ENCODE results near the gene CRYGD.
"Not testable (repeated sequence)": the region's sequence is repeated elsewhere in the genome, so short reads cannot be mapped to it uniquely, and the experiment has no call there.

CRYGD gene

DNA sequence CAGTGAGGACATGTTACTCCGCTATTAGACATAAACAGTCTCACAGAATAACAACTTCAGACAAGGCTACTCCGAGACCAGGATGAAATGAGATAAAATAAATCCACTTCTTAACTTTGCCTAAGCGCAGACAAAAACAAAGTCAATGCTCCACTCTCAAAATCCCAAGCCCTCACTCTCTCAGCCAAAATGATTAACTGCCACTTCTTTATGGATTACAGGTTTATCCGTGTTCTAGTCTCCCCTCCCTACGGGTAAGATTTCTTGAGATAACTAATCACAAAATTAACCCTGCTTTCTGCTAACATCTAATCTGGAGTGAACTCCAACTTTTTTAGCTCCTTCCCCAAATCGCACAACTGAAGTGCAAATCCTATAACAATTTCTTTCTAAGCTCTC lies 6.4 kb upstream of the CRYGD start:
- DNase-seq, result no peak

DNA sequence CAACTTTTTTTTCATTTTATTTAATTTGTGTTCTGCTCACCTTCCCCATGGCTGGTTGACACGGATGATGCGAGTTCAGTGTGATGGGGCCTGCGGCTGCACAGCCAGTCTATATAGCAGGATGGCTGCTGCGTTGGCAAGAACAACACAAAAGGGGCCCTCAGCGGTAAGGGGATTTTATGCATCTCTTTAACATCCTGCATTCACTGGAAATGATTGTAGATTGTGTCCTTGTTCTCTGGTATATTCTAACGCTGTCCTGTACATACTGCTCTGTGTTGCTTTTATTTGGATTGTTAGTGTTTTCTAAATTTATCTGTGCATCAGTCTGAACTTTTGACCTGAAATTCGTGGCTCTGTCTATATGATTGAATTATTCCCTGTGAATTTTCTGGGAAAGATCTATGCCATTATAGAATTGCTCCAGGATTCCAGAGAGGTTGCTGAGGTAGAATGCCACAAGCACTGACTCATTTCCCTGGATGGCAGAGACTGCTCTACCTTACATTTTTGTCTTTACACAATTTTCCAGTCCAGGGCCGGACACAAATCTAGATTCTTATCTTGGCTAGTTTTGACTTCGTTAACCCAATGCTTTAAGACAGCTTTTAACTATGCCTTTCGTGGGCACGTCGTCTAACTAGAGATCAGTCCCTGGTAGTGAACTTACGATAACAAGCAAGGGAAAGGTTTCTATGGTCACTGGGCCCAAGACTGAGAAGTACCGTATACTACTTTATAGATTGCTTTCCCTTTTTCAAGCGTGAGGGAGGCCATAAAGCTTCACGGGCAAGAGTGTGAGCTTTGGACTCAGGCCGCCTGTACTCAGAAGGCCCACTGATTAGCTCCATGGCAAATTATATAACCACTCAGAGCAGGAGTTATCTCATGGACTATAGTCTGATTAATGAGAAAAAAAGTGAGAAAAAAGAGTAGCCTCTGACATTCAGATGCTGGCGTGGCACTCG lies 5.7 kb upstream of the CRYGD start, which contains the start of gene CRYGC:
Gene CRYGC, minus strand, starts transcription at position 85 of the 968 bp plus-strand sequence. Its CDS starts 36 bp downstream, at position 49.
- no peak for DNase-seq

DNA sequence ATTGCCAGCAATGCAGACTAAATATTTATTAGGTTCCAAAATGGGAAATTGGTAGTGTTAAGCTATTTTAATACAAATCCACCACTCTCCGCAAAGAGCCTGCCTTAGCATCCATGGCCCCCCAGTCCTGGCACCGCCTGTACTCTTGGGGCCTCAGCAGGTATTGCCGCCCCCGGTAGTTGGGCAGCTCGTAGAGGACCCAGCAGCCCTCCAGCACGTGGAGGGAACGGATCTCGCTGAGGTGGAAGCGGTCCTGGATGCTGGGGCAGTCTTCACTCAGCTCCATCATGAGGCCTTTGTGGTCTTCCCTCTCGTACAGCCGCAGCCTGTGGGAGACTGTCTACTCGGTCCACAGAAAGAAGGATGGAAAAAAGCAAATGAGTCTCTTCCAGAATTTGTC lies 3.8 kb upstream of the CRYGD start:
- no peak for DNase-seq

DNA sequence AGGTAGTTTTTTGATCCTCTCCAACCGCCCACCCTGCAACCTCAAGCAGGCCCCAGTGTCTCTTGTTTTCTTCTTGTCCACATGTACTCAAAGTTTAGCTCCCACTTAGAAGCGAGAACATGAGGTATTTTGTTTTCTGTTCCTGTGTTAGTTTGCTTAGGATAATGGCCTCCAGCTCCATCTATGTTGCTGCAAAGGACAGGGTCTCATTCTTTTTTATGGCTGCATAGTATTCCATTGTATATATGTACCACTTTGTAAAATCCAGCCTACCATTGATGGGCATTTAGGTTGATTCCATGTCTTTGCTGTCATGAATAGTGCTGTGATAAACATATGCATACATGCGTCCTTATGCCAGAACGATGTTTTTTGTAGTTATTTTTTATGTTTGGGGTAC lies 2.8 kb upstream of the CRYGD start:
- DNase-seq, result no peak

DNA sequence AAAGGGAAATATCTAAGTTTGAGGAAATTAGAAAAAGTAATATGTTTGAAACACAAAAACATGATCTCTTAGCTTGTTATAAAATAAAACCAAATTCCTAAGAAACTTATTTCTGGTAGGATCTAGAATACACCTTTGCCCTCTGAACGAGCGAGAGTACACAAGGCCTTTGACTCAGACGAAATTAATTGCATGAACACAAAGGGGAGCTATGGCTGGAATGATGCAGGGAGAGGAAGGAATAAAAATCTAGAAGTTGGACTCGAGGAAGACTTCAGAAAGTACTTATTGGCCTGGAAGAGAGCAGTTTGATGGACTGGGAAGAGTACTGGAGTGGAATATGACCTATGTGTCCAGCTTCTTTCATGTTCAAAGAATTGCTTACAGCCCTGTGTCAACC lies 927 bp upstream of the CRYGD start:
- DNase-seq, result no peak

DNA sequence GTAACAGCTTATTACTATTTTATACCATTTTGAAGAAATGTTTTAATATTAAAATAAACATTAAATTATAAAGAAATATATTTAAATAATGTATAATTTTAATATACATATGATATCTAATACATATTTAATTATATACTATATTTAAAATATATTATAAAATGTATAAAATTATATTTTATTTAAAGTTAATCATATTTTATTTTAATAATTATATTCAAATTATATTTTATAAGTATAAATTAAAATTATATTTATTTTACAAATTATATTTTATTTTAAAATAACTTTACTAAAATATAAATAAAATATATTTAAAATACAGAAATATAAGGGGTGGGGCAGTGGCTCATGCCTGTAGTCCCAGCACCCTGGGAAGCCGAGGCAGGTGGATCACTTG lies 2.1 kb downstream of the CRYGD start:
- DNase-seq, result no peak

DNA sequence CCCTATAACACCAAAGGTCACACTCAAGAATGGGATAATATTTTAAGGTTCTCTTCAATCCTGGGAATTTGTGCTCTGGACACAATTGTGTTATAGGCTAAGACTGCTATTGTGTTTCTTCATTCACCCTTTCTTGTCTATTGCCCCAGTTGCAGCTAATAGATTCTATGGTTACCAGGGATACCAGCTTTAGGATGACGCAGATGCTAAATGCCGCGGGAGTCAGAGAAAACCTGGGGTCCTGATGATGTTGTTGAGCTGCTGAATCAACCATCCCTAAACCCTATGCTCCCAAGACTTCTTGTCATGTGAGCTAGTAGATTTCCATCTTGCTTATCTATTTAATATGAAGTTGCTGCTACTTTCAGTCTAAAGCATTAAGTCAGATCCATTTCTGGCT lies 5.4 kb downstream of the CRYGD start:
- DNase-seq, result no peak

DNA sequence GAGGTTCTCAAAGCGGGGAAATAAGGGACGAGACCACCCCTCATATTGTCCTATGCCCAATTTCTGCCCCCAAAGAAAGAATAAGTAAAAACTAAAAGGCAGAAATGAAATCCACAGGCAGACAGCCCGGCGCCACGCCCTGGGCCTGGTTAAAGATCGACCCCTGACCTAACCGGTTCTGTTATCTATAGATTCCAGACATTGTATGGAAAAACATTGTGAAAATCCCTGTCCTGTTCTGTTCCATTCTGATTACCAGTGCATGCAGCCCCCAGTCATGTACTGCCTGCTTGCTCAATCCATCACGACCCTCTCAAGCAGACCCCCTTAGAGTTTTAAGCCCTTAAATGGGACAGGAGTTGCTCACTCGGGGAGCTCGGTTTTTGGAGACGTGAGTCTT lies 6.9 kb downstream of the CRYGD start:
- DNase-seq, result not testable (repeated sequence)

DNA sequence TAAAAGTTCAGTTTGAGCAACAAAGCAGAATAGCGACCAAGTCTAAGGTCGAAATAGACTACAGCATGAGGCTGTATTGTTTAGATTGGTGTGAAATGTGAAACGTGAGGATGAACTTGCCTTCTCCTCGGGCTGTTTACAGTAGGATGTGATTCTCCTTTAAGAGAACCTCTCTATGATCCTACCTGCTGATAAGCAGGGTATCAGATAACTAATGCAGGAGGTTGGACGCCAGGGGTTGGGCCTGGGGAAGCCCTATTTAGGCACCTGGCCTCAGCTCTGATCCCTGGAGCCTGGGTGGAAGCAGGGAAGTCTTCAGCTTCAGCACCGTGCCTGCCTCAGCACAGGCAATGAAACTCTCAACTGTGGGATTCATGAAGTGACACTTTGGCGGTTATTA lies 11.4 kb downstream of the CRYGD start:
- no peak for DNase-seq

DNA sequence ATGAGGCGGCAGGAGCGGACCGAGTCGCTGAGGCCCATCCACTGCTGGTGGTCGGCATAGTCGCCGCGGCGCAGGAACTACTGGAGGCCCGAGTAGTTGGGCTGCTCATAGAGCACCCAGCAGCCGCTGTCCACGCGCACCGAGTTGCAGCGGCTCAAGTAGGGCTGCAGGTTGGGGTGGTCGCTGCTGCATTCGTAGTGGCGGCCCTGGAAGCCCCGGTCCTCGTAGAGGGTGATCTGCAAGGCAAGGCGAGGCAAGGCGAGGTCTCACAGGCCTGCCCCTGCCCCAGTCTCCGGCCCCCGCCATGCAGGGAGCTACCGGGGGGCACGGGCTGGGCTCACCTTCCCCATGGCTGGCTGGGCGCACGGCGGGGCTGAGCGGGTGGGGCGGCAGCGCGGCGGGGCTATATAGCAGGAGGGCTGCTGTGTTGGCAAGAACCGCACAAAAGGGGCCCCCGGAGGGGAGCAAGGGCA lies 12.0 kb downstream of the CRYGD start:
- DNase-seq, result not testable (repeated sequence)

DNA sequence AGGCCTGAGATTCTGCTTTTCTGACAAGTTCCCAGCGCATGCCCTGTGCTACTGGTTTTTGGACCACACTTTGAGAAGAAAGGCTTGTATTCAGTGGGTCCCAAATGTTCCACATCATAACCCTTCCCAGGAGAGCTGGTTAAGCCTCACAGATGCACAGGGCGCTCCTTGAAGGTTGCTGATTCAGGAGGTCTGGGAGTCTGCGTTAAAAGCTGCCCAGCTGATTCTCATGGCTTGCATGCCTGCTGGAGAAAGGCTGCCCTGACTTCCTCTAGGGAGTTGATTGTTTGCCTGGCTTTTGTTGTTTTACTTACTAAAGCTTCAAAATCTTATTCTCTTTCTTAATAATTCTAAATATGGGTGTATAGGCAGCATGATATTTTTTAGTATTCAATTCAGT lies 20.7 kb downstream of the CRYGD start:
- no peak for DNase-seq

DNA sequence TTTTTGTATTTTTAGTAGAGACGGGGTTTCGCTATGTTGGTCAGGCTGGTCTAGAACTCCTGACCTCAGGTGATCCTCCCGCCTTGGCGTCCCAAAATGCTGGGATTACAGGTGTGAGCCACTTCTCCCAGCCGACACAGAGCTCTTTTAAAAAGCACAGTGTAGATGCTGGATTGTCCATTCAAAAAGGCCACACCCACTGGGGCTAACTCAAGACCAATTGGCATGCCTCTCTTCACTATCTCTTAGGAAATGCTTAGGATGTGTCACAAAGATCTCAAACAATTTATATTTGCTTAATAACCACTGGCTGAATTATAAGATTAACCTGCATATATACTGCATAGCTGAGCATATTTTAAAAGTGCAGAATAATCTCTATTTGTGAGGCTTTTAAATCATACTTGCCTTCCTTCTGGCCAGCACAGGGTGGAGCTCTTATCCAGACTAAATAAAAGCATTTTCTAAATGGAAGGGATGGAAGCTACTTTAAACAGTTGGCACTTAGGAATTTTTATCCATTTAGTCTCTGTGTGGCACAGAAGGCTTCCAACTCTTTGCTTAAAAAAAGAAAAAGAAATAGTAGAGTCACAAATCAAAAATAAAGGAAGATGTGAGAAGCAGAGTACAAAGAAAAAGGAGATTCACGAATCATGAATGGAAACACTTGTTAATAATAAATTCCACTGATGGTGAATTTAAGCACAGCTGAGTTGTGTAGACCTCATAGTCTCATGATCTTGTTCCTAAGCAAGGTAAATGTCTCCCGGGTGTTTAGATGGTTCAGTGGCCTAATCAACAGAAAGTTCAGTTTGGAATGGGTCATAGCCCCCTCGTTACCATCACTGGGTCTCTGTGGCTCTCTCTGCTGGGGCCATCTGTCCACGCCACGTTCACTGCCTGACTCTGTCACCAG lies 22.4 kb downstream of the CRYGD start:
- peak in 2 of 56 donors; percentile 2 to 11 for DNase-seq

DNA sequence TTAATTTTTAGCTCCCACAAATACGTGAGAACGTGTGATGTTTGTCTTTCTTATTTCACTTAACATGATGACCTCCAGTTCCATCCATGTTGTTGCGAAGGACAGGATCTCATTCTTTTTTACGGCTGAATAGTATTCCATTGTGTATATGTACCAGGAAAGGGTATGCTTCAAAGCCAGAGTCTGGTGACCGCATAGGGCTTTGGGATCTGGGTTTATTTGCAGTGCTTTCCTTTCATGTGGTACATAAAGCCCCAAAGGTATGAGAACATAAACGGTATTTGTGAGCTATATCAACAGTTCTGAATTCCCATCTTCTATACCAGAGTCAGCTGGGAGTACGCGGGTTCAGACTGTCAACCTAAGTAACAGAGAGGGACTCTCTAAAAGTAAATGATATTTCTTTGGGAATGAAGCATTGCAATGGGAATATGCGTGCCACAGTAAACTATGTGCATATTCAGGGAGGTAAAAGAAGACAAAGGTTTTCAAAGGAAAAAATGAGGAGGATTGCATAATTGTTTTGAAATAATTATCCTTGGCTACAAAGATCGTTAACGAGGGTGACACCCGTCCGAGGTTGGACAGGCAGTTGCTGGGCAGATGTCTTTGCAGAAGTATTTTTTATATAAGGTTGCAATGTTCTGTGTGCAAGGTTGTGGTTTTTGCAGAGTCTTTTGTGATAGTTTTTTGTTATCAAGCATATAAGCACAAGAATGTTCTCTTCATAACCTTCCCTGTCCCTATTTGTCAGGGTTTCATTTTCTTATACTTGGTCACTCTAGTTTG lies 24.4 kb downstream of the CRYGD start:
- no peak for DNase-seq

DNA sequence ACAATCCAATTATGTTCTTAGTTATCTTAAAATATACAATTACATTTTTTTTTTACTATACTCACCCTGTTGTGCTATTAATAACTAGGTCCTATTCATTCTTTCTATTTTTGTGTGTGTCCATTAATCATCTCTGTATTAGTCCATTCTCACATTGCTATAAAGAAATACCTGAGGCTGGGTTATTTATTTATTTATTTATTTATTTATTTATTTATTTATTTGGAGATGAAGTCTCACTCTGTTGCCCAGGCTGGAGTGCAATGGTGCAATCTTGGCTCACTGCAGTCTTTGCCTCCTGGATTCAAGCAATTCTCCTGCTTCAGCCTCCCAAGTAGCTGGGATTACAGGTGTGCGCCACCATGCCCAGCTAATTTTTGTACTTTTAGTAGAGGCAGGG lies 25.6 kb downstream of the CRYGD start:
- DNase-seq, result not testable (repeated sequence)

DNA sequence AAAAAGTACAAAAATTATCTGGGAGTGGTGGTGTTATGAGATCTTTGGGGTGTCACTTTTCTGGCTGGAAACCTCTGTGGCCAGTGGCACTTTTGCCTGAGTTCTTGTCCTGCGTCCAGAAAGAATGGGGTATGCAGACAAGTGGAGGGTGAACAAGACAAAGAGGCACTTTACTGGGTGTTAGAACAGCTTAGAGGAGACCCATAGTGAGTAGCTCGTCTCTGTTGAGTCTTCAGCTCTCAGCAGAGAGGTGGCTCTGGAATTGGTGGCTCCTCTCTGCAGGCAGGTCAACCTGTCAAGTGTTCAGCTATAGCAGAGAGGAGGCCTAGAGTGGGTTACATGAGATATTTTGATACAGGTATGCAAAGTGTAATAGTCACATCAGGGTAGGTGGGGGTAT lies 26.1 kb downstream of the CRYGD start:
- no peak for DNase-seq

DNA sequence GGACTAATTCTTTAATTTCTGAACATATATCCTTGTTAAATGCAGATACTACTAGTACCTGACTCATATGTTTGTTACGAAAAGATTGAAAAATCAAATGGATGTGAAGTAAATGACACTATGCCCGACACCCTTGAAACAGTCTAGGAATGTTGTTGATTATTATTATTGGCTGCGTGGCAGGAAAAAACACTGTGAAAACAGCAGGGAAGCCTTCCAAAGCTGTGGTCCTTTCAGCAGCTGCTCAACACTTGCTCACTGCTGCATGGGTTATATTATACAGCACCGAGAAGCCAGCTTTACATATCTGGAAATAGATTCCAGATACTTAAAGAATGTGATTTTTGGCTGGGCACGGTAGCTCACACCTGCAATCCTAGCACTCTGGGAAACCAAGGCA lies 26.5 kb downstream of the CRYGD start:
- DNase-seq, result no peak

DNA sequence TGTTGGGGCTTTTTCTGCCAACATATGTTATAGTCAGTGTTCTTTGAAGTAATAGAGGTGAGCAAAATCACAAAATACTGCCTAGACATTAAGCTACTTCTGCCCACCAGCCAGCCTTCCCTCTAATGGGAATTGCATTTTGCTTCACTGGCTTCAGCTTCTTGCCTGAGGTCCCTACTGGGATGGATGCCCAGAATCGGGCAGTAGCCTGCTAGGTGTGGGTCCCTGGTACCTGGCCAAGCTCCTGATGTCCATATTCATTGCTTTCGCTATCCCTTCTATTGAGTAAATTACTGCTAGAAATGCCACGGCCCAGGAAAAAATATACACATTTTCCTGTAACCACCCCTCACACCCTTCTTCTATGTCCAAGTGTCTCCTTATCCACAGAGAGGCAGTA lies 27.0 kb downstream of the CRYGD start:
- no peak for DNase-seq

DNA sequence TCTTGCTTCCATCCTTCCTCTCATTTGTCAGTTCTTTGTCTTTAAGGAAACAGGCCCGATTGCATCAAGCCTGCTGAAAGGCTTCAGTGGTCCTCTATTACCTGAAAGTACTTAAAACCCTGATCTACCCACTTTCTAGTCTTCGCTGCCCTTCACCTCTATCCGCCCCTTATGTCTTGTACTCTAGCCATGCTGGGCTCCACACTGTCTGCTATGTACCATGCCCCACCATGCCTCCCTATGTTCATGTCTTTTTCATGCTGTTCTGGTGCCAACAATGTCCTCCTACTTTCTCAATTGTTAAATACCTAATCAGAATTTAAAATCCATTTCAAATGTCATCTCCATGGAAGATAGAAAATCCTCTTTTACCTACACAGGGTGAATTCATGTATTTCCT lies 28.2 kb downstream of the CRYGD start:
- no peak for DNase-seq

DNA sequence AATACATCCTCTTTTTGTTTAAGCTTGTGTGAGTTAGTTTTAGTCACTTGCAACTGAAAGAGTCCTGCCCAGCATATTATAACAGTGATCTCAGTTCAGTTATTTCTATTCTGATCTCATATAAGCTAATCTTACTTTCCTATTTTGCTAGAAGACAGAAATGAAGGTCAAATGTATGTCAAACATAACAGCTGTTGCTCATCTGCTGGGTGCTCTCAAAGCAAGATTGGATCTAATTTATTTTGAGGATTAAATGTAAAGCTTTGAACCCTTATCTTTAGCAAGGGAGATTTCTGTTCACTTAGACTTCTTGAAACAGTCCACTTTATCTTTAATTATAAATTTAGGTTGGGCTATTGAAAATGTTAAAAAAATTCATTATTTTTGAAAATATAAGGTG lies 31.2 kb downstream of the CRYGD start:
- no peak for DNase-seq

DNA sequence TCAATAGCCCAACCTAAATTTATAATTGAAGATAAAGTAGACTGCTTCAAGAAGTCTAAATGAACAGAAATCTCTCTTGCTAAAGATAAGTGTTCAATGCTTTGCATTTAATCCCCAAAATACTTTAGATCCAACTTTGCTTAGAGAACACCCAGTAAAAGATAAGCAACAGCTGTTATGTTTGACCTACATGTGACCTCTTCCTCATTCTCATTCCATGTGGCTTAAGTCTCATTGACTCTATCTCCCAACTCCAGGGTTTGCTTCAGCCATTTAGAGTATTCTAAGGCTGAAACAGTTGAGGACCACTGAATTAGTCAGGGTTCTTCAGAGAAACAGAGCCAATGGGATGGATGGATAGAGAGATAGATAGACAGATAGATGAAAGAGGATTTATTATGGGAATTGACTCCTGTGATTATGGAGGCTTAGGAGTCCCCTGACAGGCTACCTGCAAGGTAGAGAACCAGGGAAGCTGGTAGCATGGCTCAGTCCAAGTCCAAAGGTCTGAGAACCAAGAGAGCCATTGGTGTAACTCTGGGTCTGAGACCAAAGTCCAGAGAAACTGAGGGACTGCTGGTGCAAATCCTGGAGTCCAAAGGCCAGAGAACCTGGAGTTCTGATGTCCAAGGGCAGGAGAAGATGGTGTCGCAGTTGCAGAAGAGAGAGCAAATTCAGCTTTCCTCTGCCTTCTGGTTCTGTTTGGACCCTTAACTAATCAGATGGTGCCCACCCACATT lies 32.1 kb downstream of the CRYGD start:
- no peak for DNase-seq

DNA sequence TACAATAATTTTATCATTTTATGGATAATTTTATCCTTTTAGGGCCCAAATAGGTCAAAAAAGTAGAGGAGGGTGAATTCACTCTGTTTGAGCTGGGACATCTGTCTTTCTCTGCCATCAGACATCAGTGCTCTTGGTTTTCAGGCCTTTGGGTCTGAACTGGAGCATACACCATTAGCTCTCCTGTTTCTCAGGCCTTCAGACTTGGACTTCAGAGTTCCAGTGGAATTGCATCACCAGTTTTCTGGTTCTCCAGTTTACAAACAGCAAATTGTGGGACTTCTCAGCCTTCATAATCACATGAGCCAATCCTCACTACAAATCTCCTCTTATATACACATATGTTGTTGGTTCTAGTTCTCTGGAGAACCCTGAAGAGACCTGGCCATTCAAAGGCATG lies 33.9 kb downstream of the CRYGD start:
- no peak for DNase-seq
